GM19452 (cell line): ENCODE results near the gene CFAP58.

ENCODE experiments used
- ATAC-seq: cut with Tn5 transposase; IDR thresholded peaks from one replicate; pipeline ENCODE4 v1.9.1; 2021; ENCODE audit not compliant: unreplicated experiment

Gene CFAP58

GRCh38 chr10:104321226-104321625 is 32.4 kb upstream of the CFAP58 start:
- no peak for ATAC-seq

- no peak for ATAC-seq
Observed at GRCh38 chr10:104321725-104322415, 31.8 kb upstream of the CFAP58 start.

GRCh38 chr10:104322416-104322782 is 31.2 kb upstream of the CFAP58 start:
- no peak for ATAC-seq

- no peak for ATAC-seq
Observed at GRCh38 chr10:104323085-104323484, 30.5 kb upstream of the CFAP58 start.

GRCh38 chr10:104323760-104324201 is 29.9 kb upstream of the CFAP58 start:
- no peak for ATAC-seq

GRCh38 chr10:104324221-104324686 is 29.4 kb upstream of the CFAP58 start:
- ATAC-seq, result no peak

- ATAC-seq, result no peak
Observed at GRCh38 chr10:104324931-104325330, 28.7 kb upstream of the CFAP58 start.

GRCh38 chr10:104325436-104326435 is 27.9 kb upstream of the CFAP58 start:
- no peak for ATAC-seq

- ATAC-seq, result no peak
Observed at GRCh38 chr10:104326991-104327610, 26.5 kb upstream of the CFAP58 start.

GRCh38 chr10:104327745-104328645 is 25.6 kb upstream of the CFAP58 start:
- no peak for ATAC-seq

- ATAC-seq, result no peak
Observed at GRCh38 chr10:104328646-104328895, 25.1 kb upstream of the CFAP58 start.

- no peak for ATAC-seq
Observed at GRCh38 chr10:104328896-104329710, 24.5 kb upstream of the CFAP58 start.

- no peak for ATAC-seq
Observed at GRCh38 chr10:104329735-104330134, 23.9 kb upstream of the CFAP58 start.

- ATAC-seq, result no peak
Observed at GRCh38 chr10:104330168-104331110, 23.2 kb upstream of the CFAP58 start.

GRCh38 chr10:104331208-104331838 is 22.3 kb upstream of the CFAP58 start:
- no peak for ATAC-seq

GRCh38 chr10:104332243-104333031 is 21.2 kb upstream of the CFAP58 start:
- no peak for ATAC-seq

GRCh38 chr10:104333032-104333727 is 20.5 kb upstream of the CFAP58 start:
- no peak for ATAC-seq
